Caco-2 (cell line): Measurements from ENCODE around the gene ADAMTS8. TPM values are rescaled to one million over a fixed set of nuclear protein-coding genes. Genes with fewer than 3 reads are reported as not detected.

ENCODE experiments used
- BruUV-seq: library from RNA; stranded (reverse); fragments of 400-500 nt; replicated peaks from 2 replicates; lab custom pipeline; 2021; lab: Mats Ljungman, UMichigan
- CTCF ChIA-PET: fragments of 300-600 bp; sonication (Branson Sonifier 250); formaldehyde crosslinking; loops from one replicate; lab custom pipeline; 2022; ENCODE audit warnings: antibody characterized with exemption; lab: Charles Lee
- POLR2A ChIA-PET: fragments of 300-600 bp; sonication (Branson Sonifier 250); formaldehyde crosslinking; loops from one replicate; lab custom pipeline; 2022; ENCODE audit warnings: antibody characterized with exemption; lab: Charles Lee
- DNase-seq, 2 experiments: peaks; one replicate each; pipeline versions ENCODE4 v3.0.0 to v3.0.0-alpha.2; 2020 to 2022
- H3K27me3 ChIP-seq: replicated peaks from 2 replicates; pipeline ENCODE4 v1.6.0; 2011; ENCODE audit warnings: low read length; ENCODE audit not compliant: control insufficient read depth, insufficient read depth
- H3K36me3 ChIP-seq: 2 replicates; pipeline ENCODE4 v1.5.1; 2011; ENCODE audit warnings: low read length; ENCODE audit not compliant: control insufficient read depth, insufficient read depth
- H3K4me1 ChIP-seq: fragments of 250-450 bp; sonication (Bioruptor Pico); 2 replicates; pipeline ENCODE4 v1.5.1; 2020; ENCODE audit warnings: mild to moderate bottlenecking
- H3K4me3 ChIP-seq: 2 replicates; pipeline ENCODE4 v1.5.1; 2011; ENCODE audit warnings: low read depth, mild to moderate bottlenecking, control low read depth, low read length
- H3K9me3 ChIP-seq: fragments of 250-450 bp; sonication (Bioruptor Pico); 2 replicates; pipeline ENCODE4 v1.5.1; 2020; ENCODE audit warnings: mild to moderate bottlenecking, moderate library complexity
- H3K27ac Mint-ChIP-seq: one replicate; pipeline ENCODE4 v1.8.0; 2022; ENCODE audit warnings: mixed read lengths; ENCODE audit not compliant: unreplicated experiment
- H3K27me3 Mint-ChIP-seq: one replicate; pipeline ENCODE4 v1.8.0; 2022; ENCODE audit warnings: mixed read lengths; ENCODE audit not compliant: insufficient read depth, unreplicated experiment
- H3K36me3 Mint-ChIP-seq: one replicate; pipeline ENCODE4 v1.8.0; 2022; ENCODE audit warnings: mild to moderate bottlenecking, mixed read lengths; ENCODE audit not compliant: insufficient read depth, unreplicated experiment
- H3K4me1 Mint-ChIP-seq: one replicate; pipeline ENCODE4 v1.8.0; 2022; ENCODE audit warnings: low read depth, mixed read lengths; ENCODE audit not compliant: unreplicated experiment
- H3K4me3 Mint-ChIP-seq: one replicate; pipeline ENCODE4 v1.8.0; 2022; ENCODE audit warnings: mild to moderate bottlenecking, moderate library complexity, mixed read lengths; ENCODE audit not compliant: unreplicated experiment
- H3K9me3 Mint-ChIP-seq: one replicate; pipeline ENCODE4 v1.8.0; 2022; ENCODE audit warnings: mixed read lengths; ENCODE audit not compliant: unreplicated experiment
- CTCF ChIP-seq, 2 experiments: fragments of 200-600 bp in 1 of 2; IDR thresholded peaks; 1 replicate in 1 of 2; 2 replicates in 1 of 2; pipeline versions ENCODE4 v1.5.1 to v1.8.0; 2011 to 2022; ENCODE audit warnings: antibody characterized with exemption in 1 of 2, control low read depth in 1 of 2, inconsistent platforms in 1 of 2, low read depth in 1 of 2, low read length in 1 of 2, mild to moderate bottlenecking in 1 of 2, moderate library complexity in 1 of 2; ENCODE audit not compliant: insufficient read depth in 1 of 2, severe bottlenecking in 1 of 2, unreplicated experiment in 1 of 2
- intact Hi-C: fragments of 100-400 bp; cut with micrococcal nuclease; formaldehyde crosslinking; loops from one replicate; pipeline ENCODE4 v1.10.0; 2022; ENCODE audit not compliant: unreplicated experiment
- total RNA-seq: library from RNA; stranded (reverse); gene quantifications from 2 replicates; pipeline ENCODE4 v1.2.3, GENCODE V29; 2022

Gene ADAMTS8
- total RNA-seq, 1 experiment from 2014 or later: not detected

DNA sequence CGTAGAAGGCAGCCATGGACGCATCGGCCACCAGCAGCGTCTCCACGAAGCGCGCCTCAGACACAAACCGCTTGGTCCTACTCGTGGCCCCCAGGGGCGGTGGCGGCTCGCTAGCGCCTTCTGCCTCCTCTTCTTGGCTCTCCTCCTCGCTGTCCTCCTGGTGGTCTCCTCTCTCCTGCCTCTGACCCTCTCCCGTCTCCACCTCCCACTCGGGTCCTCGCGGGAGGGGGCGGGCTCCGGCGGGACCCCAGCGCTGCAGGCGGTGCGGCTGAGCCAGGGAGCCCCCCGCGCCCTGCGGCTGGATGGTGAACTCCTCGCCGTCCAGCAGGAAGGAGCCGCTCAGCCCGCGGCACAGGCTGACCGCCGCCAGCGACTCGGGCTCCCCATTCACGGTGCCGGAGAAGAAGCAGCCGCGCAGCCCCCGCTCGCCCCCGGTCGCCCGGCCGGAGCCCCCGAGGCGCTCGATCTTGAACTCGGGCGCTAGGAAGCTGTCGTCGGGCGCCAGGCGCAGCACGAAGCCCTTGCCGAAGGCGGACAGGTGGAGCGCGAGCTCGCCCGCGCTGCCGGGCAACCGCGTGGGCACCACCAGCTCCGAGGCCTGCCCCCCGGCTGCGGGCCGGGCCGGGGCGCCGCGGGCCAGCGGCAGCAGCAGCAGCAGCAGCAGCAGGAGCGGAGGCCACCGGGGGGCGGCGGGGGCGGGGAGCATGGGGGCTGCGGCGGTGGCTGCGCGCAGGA, 661 bp downstream of the ADAMTS8 start:
- H3K36me3 Mint-ChIP-seq: no peaks in the 10 kb centered on the region
- Histone ChIP-seq H3K27me3 (peaks cover 26% of the 10 kb centered on the region), H3K9me3 (no peaks in the 10 kb centered on the region), H3K4me1 (peaks cover 5% of the 10 kb centered on the region), H3K4me3 (peak overlapping the region; percentile 22), H3K36me3 (no peaks in the 10 kb centered on the region)
- peaks cover 14% of the 10 kb centered on the region for H3K4me1 Mint-ChIP-seq
- ChIA-PET CTCF (no interaction called here), POLR2A (no interaction called here)
- peak in 1 of 2 experiments; percentile 26 for TF ChIP-seq CTCF (IDR thresholded peaks at IDR 0.05; ENCODE audit: insufficient read depth in 1 of 2, low read depth in 1 of 2, low read length in 1 of 2, severe bottlenecking in 1 of 2, unreplicated experiment in 1 of 2)
- no peaks in the 10 kb centered on the region for H3K9me3 Mint-ChIP-seq
- H3K27me3 Mint-ChIP-seq: peaks cover 49% of the 10 kb centered on the region
- peak in 1 of 2 experiments; percentile 42 for DNase-seq
- no peak overlapping the region for H3K27ac Mint-ChIP-seq
- BruUV-seq: no TSS peak
- peak overlapping the region; percentile 56 for H3K4me3 Mint-ChIP-seq
- intact Hi-C loops: loop anchor here (1.0 kb wide), 1 partner anchor 214 kb away; no protein-coding TSS in a partner anchor

GRCh38 chr11:130426837-130427341, 1.5 kb downstream of the ADAMTS8 start:
- no peak for TF ChIP-seq CTCF (IDR thresholded peaks at IDR 0.05; ENCODE audit: insufficient read depth in 1 of 2, low read depth in 1 of 2, low read length in 1 of 2, severe bottlenecking in 1 of 2, unreplicated experiment in 1 of 2)
- Histone ChIP-seq H3K36me3 (no peaks in the 10 kb centered on the region), H3K4me3 (no peak overlapping the region), H3K4me1 (peaks cover 5% of the 10 kb centered on the region), H3K9me3 (no peaks in the 10 kb centered on the region), H3K27me3 (peaks cover 27% of the 10 kb centered on the region)
- ChIA-PET POLR2A (no interaction called here), CTCF (interaction anchor here (1.4 kb wide), 1 partner anchor 214 kb away, joined by 4 read pairs; no protein-coding TSS in a partner anchor)
- no peak for DNase-seq
- Mint-ChIP-seq H3K9me3 (no peaks in the 10 kb centered on the region), H3K36me3 (no peaks in the 10 kb centered on the region), H3K4me3 (peak overlapping the region; percentile 56), H3K27me3 (peaks cover 50% of the 10 kb centered on the region), H3K4me1 (peaks cover 14% of the 10 kb centered on the region), H3K27ac (no peak overlapping the region)
- intact Hi-C loops: loop anchor here (1.0 kb wide), 1 partner anchor 214 kb away; no protein-coding TSS in a partner anchor
- BruUV-seq: no TSS peak

- H3K36me3 Mint-ChIP-seq: no peaks in the 10 kb centered on the region
- H3K27me3 Mint-ChIP-seq: peaks cover 54% of the 10 kb centered on the region
- H3K4me3 Mint-ChIP-seq: no peak overlapping the region
- POLR2A ChIA-PET: no interaction called here
- no peaks in the 10 kb centered on the region for H3K9me3 Mint-ChIP-seq
- Histone ChIP-seq H3K9me3 (no peaks in the 10 kb centered on the region), H3K4me1 (peaks cover 5% of the 10 kb centered on the region), H3K27me3 (peaks cover 27% of the 10 kb centered on the region), H3K4me3 (no peak overlapping the region), H3K36me3 (no peaks in the 10 kb centered on the region)
- intact Hi-C loops: no loop called here
- no peak for DNase-seq
- no TSS peak for BruUV-seq
- no peak for TF ChIP-seq CTCF (IDR thresholded peaks at IDR 0.05; ENCODE audit: insufficient read depth in 1 of 2, low read depth in 1 of 2, low read length in 1 of 2, severe bottlenecking in 1 of 2, unreplicated experiment in 1 of 2)
- no peak overlapping the region for H3K27ac Mint-ChIP-seq
- peaks cover 14% of the 10 kb centered on the region for H3K4me1 Mint-ChIP-seq
- CTCF ChIA-PET: interaction anchor here (1.4 kb wide), 1 partner anchor 214 kb away, joined by 4 read pairs; no protein-coding TSS in a partner anchor
Observed at GRCh38 chr11:130426223-130426836, 2.1 kb downstream of the ADAMTS8 start.
